Amniotic epithelial cell (primary cell): Measurements from ENCODE around the gene STARD13.
"Not testable (repeated sequence)": the region's sequence is repeated elsewhere in the genome, so short reads cannot be mapped to it uniquely, and the experiment has no call there.

ENCODE experiments used
- DNase-seq: peaks from one replicate; pipeline ENCODE4 v3.0.0-alpha.2; 2010; ENCODE audit warnings: low read depth

Gene STARD13

DNA sequence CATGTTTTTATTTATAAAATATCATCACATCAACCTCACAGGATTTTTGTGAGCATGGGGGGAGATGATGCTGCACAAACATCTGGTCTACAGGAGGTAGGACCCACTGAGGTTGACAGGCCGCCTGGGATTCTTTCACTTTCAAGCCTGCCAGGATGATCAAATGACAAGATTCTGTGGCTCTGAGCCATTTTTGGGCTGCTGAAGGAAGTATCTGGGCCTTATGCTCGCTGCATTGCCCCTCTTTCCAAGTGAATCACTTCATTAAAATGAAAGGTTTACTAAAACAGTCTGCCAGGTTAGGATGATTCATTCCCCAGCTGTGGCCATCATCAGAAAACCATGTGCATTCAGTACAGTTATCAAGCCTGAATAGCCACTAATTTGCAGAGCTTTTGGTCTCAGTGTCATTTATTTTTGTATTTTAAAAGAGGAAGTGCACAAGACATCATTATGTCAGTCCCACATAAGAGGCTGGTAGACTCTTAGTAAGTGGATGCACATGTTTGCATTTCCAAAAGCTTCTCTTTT lies 34.4 kb downstream of the STARD13 start:
- peak; percentile 82 for DNase-seq

DNA sequence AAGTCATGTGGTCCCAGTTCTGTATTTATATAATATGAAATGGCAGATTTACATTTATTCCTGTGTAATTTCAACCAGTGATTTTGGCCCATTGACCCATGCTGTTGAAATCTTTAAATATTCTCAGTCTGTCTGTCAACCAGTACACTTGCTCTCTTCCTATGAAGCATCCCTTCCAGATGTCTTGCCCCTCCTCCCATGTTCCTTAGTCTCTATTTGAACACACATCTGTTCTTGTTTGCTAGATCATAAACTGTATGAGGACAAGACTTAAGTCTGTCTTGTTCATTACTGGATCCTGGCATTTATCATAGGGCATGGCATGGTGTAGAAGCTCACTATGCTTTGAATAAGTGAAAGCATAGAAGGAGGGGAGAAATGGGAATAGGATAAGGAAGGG lies 34.9 kb downstream of the STARD13 start:
- DNase-seq, result no peak

DNA sequence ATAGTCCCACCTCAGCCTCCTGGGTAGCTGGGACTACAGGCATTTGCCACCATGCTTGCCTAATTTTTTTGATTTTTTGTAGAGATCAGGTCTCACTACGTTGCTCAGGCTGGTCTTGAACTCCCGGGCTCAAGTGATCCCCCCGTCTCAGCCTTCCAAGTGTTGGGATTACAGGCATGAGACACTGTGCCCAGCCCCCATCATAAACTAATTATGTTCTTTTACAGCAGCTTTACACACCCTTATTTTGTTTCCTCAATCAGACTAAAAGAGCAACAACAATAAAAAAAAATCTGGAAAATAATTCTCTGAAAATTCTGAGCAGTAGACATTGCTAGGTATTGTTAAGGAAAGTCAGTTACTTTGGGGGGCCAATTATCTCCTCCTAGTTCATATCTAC lies 35.7 kb downstream of the STARD13 start:
- DNase-seq, result no peak

DNA sequence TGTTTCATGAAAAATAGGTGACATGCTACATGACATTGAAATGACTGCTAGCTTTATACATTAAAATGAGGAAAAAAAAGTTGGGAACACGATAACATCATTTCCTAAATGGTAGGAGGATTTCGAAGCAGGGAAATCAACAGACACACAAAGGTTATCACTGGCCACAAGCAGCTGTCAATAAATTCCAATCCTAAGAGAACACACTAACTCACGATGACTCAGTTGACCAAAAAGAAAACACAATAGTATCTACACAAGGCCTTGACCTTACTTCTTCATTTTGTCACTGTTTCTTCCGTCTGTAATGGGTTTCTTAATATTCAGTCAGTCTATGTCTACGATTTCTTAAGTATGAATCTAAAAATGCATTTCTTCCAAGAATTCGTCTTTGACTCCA lies 36.5 kb downstream of the STARD13 start:
- peak; percentile 60 for DNase-seq

DNA sequence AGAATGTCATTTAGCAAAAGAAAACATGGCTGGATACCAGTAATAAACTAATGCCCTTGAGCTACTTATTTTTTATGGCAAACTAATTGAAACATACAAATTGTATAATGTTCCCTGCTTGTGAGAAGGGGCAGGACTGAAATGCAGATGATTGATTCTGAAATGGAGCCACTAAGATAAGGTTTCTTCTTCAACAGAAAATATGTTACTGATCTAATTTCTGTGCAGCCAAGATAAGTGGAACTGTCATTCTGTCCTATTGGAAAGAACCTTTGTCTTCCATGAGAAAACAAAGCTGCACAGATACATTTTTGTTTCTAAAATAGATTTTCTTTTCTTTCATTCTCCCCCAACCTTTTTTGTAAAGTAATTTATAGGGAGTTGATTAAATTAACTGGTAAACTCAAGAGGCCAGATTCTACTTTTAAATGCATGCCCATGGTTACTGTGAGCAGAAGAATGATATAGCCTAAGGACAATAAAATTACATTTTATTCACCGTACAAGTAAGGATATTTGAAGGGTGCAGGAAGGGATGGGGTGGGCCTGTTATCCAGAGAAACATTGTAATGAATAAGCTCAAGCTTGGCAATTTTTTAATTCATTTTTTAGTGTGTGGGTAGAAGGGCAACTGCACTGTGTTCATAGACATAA lies 39.9 kb downstream of the STARD13 start:
- DNase-seq, result no peak

DNA sequence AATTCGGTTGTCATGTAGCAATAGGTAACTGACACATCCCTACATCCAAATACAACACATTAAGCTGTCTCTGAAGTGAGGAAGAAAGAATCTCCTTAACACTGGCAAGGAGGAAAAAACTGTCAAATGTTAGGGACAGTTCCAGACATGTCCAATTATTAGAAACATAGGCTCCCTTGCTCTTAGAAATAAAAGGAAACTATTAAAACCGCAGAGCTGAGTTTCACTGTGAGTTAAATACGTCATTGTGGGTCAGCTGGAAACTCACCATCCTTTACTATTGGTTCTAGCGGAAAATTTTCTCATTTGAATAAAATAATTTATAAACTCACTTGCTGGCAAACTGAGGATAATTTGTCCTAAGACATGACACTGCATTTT lies 40.7 kb downstream of the STARD13 start:
- no peak for DNase-seq

DNA sequence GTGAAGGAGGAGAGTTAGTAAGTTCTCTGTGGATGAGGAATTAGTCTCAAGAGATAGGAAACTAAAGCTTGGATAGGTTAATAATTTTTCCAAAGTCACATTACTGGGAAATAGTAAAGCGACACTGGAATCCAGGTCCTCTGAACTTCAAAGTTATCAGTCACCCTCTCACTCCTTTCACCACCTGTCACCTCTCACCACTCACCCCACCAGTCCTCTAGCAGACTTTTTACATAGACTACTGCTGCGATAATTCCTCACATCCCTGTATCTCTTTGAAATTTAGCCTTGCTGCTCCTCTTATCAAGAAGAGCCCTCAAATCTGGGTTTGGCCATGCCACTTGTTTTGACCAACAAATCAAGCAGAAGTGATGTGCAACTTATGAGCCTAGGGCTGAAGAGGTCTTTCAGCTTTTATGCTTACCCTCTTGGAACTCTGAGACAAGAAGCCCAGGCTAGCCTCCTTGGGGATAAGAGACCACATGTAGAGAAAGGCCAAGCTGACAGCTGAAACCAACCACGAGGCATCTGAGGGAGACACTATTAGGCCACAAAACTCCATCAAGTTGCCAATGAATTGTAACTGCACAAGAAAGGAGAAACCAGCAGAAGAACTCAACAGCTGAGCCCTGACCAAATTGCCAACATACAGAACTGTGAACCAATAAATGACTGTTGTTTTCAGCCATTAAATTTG lies 41.2 kb downstream of the STARD13 start:
- no peak for DNase-seq

DNA sequence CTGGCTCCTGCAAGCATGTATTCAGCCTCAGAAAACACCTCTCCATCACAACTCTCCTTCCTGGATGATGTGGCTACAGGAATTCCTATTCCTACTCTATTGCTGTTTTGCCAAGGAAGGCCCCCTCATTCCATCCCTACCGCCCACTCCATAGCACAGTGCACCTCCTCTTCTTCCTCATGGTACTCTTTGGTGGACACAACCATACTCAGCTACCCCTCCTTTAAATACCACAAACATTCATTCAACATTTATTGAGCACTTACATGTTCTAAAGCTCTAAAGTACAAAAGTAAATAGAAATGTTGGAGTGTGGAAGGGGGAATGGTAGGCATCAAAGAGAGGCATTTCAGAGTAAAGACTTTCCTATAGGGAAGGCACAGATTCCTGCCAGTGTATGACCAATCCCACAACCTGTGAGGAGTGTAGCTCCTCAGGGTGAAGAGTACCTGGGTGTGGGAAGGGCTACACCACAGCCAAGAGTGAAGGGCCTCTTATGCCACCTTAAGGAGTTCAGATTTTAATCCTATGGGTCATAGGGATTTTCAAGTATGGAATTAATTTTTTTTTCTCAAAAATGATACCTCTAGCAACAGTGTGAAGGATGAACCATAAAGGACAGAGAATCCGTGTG lies 42.5 kb downstream of the STARD13 start:
- no peak for DNase-seq

DNA sequence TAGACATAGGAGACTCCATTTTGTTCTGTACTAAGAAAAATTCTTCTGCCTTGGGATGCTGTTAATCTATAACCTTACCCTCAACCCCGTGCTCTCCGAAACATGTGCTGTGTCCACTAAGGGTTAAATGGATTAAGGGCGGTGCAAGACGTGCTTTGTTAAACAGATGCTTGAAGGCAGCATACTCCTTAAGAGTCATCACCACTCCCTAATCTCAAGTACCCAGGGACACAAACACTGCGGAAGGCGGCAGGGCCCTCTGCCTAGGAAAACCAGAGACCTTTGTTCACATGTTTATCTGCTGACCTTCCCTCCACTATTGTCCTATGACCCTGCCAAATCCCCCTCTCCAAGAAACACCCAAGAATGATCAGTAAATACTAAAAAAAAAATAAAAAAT lies 43.2 kb downstream of the STARD13 start:
- DNase-seq, result not testable (repeated sequence)

DNA sequence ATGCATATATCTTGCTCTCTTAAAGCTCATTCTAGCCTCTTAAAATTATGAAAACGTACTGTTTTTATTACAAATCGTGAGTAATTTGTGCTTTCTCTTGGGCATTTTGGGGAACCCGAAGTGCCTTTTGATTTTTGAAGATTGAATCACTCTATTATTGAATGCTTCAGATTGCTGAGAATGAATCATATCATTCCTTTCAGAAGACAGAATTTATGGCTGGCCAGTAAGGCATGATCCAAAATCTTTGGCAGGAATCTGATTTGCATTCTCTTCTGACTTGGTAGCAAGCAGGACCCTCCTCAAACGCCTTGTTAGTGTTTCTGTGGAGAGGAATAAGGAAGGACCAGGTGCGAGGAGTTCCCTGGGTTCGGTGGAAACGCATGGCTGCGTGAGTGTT lies 49.5 kb downstream of the STARD13 start:
- peak; percentile 68 for DNase-seq

DNA sequence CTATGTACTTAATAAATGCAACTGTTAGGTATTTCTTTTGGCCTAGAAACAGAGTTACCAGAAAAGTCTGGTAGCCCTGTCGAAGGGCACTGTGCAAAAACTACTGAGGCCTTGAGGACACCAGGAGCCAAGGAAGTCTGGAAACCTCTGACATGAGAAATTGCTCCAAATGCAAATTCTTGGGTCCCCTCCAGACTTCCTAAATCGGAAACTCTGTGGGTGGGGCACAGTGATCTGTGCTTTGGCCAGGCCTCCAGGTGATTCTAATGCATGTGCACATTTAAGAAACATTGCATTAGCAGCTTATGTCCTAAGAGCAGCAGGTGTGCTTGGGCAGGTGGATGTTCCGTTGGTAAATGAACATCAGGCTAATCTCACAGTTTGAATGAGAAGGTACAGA lies 50.0 kb downstream of the STARD13 start:
- no peak for DNase-seq

DNA sequence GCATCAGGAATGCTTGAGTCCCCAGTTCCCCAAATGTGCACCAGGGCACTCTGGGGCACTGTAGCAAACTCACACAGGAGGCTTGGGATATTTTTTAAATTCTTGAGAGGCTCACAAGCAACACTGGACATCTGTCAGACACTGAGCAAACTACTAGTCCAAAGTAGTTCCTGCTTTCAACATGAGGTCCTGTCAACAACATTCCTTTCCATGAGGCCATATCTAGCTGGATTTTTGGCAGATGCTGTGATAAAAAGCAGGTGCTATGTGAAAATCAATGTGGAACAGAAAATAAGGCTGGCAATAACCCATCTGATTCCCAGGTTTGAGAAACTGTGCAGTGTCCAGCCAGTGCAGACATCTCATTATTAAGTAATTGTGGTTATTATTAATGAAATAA lies 50.5 kb downstream of the STARD13 start:
- DNase-seq, result peak; percentile 75

DNA sequence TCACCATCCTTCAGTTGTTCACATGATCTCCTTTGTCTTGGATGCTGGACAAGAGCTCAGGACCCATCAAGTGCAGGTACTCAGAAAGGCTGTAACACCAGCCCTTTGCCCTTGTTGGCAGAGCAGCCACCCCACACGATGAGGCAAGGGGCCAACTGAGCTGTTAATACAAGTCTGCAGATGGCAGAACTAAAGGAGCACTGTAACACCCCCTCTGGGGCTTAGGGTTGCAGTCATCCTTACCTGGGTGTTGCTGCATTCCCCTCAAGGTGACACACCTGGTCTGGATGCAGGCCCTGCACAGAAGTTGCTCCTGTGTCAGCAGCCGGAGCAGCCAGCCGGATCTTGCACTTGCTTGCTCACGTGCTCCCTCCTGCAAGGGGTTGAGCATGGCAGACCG lies 52.0 kb downstream of the STARD13 start:
- DNase-seq, result no peak

DNA sequence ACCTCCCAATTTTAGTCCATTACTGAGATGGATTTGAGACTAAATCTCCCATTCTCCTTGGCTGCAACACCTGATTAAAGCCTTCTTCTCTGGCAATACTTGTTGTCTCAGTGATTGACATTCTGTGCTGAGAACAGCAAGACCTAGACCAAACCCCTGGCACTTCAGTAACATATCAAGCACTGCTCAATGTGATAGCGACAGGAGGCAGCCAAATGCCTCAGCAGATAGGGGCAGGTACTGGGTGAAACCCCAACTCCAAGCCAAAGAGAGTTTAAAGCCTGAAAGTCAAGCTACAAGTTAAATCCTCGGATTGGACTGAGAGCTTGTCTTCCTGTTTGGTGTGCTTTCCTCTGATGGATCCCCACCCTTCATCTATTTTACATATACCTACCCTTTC lies 52.7 kb downstream of the STARD13 start:
- no peak for DNase-seq

DNA sequence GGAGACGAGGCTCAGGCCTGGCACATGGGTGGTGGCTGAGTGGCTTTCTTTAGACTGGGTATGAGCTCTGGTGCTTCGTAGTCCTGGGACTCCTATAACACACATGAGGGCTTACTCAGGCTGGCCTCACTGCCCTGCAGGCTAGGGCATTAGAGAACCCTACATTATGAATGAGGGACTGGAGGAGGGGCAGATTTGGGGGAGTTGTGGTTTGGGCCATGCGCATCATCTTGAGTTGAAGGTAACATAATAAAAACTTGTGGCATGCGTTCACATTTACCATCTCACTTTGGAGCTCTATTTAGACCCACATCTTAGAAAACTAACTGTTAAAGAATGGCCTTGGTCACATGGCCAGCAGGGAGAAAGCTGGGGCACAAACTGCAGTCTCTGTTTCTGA lies 54.2 kb downstream of the STARD13 start:
- no peak for DNase-seq

DNA sequence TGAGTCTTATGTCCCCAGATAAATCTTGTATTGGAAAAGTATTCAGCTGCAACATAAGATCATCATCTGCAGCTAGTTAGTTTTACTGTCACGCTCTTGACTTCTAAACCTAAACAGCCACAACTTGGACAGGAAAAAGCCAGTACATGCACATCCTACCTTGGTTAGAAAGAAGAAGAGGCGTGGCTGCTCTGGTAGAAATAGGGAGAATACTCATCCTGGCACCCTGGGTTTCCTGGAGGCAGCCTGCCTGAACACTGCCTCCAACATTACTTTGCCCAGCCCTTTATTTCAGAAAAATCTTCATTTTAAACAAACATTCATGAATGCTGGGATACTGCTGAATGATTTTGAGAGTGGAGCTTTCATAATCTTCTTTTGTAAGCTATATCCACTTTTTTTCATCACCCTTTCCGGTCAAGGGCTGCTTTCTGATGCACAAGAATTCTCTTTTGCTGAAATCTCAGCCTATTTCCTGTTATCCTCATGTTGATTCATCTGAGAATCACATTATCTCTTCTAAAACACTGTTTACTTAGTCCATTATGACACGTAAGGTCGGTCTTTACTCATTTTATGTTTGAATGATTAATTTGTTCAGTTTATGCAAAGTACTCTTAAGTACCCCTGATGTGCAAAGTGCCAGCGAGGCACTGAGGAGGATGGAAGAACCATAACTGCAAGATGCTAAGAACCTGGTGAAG lies 55.2 kb downstream of the STARD13 start:
- DNase-seq, result peak; percentile 82

DNA sequence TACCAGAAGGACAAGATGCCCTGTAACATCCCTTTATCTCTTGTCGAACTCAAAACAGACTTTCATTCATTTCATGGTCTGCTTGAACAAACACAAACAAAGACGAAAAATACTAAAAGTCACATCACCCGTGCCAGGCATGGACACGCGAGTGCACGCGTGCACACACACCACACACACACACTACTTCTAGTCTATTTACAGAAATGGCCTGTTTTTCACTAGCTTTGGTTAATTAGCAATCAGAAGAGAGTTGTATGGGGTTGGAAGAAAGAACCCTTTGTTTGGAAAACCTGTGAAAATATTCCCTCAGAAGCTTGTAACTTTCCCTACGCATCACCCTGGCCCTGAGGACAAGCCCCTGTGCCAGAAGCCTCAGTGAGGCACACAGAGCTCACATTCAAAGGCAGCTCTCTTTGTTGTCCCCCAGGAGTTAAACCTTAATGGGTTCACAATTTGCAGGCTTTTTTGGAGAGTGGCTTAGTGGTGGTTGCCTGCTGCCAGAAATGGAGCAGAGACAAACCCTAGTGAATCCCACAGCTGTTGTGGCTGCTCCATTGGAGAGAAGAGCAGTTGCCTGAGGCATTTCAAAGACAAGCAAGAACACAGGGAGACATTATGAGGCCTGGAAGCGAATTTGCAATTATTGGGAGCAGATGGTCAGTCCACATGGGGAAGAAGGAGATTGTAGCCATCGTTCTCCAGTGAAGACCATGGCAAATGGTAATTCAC lies 55.9 kb downstream of the STARD13 start:
- DNase-seq, result no peak

DNA sequence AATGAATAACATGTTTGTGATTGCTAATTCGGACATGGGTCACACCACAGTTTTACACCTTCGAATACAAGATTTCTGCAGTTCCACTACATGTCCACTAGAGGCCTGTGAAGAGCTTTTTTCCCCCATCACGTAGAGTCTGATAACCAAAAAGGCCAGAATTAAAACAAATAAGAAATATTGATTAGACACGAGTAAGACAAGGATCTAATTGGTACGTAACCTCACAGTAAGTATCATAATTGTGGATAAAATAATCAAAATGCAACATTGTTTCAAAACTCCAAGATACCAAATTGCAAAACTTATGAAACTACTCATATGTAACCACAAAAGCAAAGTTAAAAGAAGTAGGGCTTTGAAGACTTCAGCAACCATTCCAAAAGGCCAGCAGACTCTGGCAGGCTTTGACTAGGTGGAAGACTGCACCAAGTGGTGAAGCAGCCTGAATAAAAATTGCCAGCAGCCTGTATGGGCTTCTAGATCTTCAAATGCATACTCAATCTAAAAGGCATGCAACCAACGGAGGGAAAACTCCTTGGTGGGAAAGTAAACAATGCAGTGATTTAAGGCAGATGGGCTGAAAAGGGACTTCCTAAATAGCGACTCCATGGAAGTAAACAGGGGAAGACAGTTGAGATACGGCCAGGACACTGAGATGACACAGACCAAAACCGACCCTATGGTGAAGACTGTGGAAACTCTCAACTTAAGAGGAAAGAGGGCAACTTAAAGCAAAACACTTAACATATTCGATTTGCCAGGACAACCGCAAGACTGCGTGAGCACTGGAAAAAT lies 56.7 kb downstream of the STARD13 start:
- peak; percentile 57 for DNase-seq

DNA sequence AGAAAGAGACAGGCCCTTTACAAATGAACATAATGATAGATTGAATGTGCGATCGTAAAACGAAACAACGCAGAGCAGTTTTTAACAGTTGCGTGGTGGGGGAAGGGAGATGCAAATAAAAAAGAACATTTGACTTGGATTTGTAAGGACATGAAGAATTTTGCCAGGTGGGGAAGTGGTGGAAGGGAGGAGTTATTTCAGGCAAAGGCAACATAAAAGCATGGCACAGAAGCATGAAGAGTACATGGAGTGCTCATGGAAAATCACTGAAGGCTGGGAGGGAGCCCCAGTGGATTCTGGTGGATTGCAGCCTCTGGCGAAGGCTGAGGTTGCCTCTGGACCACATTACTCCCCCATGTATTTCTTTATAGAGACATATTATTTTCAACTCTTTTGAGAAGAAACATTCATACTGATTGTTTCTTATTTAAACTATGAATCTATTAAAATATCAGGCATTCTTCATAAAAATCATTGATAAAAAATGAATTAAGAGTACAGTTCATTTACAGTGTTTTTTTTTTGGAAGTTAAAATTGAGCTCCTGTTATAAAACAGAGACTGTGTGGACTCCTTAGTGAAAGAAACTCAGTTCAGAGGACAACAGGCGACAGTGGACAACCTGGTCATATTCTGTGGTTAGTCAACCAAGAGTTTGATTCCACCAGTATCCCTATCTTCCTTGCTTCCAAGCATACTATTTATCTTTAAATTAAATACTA lies 57.5 kb downstream of the STARD13 start:
- no peak for DNase-seq

DNA sequence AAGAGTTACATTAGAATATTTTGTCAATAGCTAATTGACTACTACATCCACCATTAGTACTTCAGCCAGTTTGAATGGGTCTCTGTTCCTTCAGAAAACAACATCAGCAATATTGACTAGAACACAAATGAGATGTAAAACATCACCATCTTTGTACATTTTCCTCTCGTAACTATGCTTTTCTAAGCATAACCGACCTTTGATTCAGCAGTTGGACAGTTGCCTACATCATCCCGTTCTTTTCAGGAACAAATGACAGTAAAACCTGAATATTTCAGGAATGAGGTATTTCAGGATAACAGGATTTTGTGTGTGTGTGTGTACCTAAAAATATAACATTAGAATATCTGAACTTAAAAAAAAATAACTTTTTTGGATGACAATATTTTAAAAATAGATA lies 60.9 kb downstream of the STARD13 start:
- no peak for DNase-seq

DNA sequence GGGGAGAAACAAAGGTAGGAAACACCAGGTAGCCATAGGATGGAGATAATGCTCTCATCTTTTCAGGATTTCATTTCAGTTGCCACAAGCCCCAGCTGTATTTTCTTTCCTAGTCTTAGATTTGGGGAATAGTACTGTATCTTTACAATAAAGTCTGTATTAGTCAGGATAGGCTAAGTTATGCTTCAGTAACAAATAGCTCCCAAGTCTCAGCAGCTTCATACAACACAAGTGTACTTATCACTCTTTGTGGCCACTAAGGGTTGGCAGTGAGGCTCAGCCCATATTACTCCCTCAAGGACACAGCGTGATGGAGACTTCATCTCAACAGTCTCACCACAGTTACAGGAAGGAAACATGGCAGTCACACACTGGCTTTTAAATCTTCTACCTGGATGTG lies 61.4 kb downstream of the STARD13 start:
- DNase-seq, result no peak
